Renal cortical epithelial cell (primary cell): Measurements from ENCODE around the gene MAST4. TPM values are rescaled to one million over a fixed set of nuclear protein-coding genes. Genes with fewer than 3 reads are reported as not detected.

Experiments used
- DNase-seq: peaks from one replicate; pipeline ENCODE4 v3.0.0-alpha.2; 2011; ENCODE audit warnings: low read depth
- total RNA-seq: library from RNA; depleted of rRNA; stranded (reverse); fragments of >200 nt; gene quantifications from 2 replicates; pipeline ENCODE4 v1.2.3, GENCODE V29; 2014

MAST4 gene
- total RNA-seq, 1 donor from 2014 or later, result 8.7 TPM

GRCh38 chr5:66697796-66698564 is 101.8 kb downstream of the MAST4 start:
- DNase-seq, result peak; percentile 21

GRCh38 chr5:66701244-66701643 is 105.1 kb downstream of the MAST4 start:
- DNase-seq, result no peak

- no peak for DNase-seq
These were observed 106.2 kb downstream of the MAST4 start for GRCh38 chr5:66702426-66702825.

- peak; percentile 62 for DNase-seq
These were observed 108.7 kb downstream of the MAST4 start for GRCh38 chr5:66704790-66705425.

- no peak for DNase-seq
These were observed 112.2 kb downstream of the MAST4 start for GRCh38 chr5:66708368-66708767.

GRCh38 chr5:66710557-66711088 is 114.4 kb downstream of the MAST4 start:
- DNase-seq, result peak; percentile 56

- DNase-seq, result peak; percentile 98
These were observed 117.8 kb downstream of the MAST4 start for GRCh38 chr5:66713998-66714397.

GRCh38 chr5:66717455-66718373 is 121.5 kb downstream of the MAST4 start:
- DNase-seq, result no peak

GRCh38 chr5:66718374-66719002 is 122.3 kb downstream of the MAST4 start:
- DNase-seq, result no peak

GRCh38 chr5:66720780-66721179 is 124.6 kb downstream of the MAST4 start:
- DNase-seq, result no peak

GRCh38 chr5:66722686-66723085 is 126.5 kb downstream of the MAST4 start:
- DNase-seq, result no peak

GRCh38 chr5:66724349-66725139 is 128.4 kb downstream of the MAST4 start:
- no peak for DNase-seq

- DNase-seq, result peak; percentile 23
These were observed 131.4 kb downstream of the MAST4 start for GRCh38 chr5:66727630-66728029.

GRCh38 chr5:66728049-66728448 is 131.9 kb downstream of the MAST4 start:
- DNase-seq, result no peak

- DNase-seq, result no peak
These were observed 140.9 kb downstream of the MAST4 start for GRCh38 chr5:66737096-66737495.

GRCh38 chr5:66738136-66738535 is 141.9 kb downstream of the MAST4 start:
- DNase-seq, result no peak

GRCh38 chr5:66739021-66739420 is 142.8 kb downstream of the MAST4 start:
- DNase-seq, result no peak

- peak; percentile 45 for DNase-seq
These were observed 143.8 kb downstream of the MAST4 start for GRCh38 chr5:66739951-66740350.

- DNase-seq, result peak; percentile 47
These were observed 145.2 kb downstream of the MAST4 start for GRCh38 chr5:66741394-66741793.

- peak; percentile 58 for DNase-seq
These were observed 146.1 kb downstream of the MAST4 start for GRCh38 chr5:66742083-66742895.
